K562 (cell line): ENCODE results near the gene BLID. TPM values are rescaled to one million over a fixed set of nuclear protein-coding genes. Genes with fewer than 3 reads are reported as not detected.

Experiments used
- ATAC-seq: fragments of 200-7000 bp; cut with Tn5 transposase; 3 replicates; pipeline ENCODE4 v1.9.1; 2020; ENCODE audit warnings: moderate library complexity
- BruUV-seq: library from RNA; stranded (reverse); fragments of 400-500 nt; replicated peaks from 2 replicates; lab custom pipeline; 2021; lab: Mats Ljungman, UMichigan
- CTCF ChIA-PET: fragments of 300-600 bp; formaldehyde crosslinking; extraction: SDS; loops from one replicate; lab custom pipeline; 2021; ENCODE audit warnings: low intra/inter-chr PET ratio; lab: Yijun Ruan, JAX
- POLR2A ChIA-PET: fragments of 300-600, 350-650 bp; sonication (Branson Sonifier 250); formaldehyde crosslinking; extraction: SDS; loops from one replicate; lab custom pipeline; 2021; ENCODE audit warnings: antibody characterized with exemption, inconsistent platforms; lab: Yijun Ruan, JAX
- DNase-seq, 4 experiments: peaks; one replicate each; pipeline versions ENCODE4 v3.0.0 to v3.0.0-alpha.2; 2011 to 2018; ENCODE audit warnings: low spot score in 3 of 4, mixed read lengths in 3 of 4; ENCODE audit errors: extremely low read depth in 1 of 4
- FAIRE-seq: peaks from 2 replicates; lab custom pipeline; 2011; peaks lifted over from hg19 to GRCh38; lab: Jason Lieb, UNC
- H2AFZ ChIP-seq: 2 replicates; pipeline ENCODE4 v1.6.0; 2011; ENCODE audit warnings: low read depth, low read length, control low read depth, inconsistent platforms
- H3K27ac ChIP-seq: fragments of 200-600 bp; 3 replicates; pipeline ENCODE4 v1.8.0; 2011; ENCODE audit warnings: low read depth, mild to moderate bottlenecking, control low read depth, inconsistent platforms, low read length, moderate library complexity, mixed read lengths; ENCODE audit errors: extremely low read depth
- H3K27me3 ChIP-seq, 2 experiments: fragments of 300-600 bp in 1 of 2; 2 replicates in 1 of 2; 3 replicates in 1 of 2; pipeline versions ENCODE4 v1.6.0 to v1.8.0; 2011; ENCODE audit warnings: inconsistent platforms in 2 of 2, low read length in 2 of 2, mild to moderate bottlenecking in 1 of 2, mixed read lengths in 1 of 2, moderate library complexity in 1 of 2; ENCODE audit not compliant: control insufficient read depth in 2 of 2, insufficient read depth in 2 of 2
- H3K36me3 ChIP-seq: fragments of 300-600 bp; 3 replicates; pipeline ENCODE4 v1.8.0; 2011; ENCODE audit warnings: mild to moderate bottlenecking, low read length, inconsistent platforms; ENCODE audit not compliant: control insufficient read depth, insufficient read depth
- H3K4me1 ChIP-seq, 2 experiments: fragments of 200-600 bp in 1 of 2; replicated peaks in 1 of 2; 2 replicates in 1 of 2; 3 replicates in 1 of 2; pipeline versions ENCODE4 v1.5.1 to v1.8.0; 2011; ENCODE audit warnings: inconsistent platforms in 2 of 2, low read length in 2 of 2, mild to moderate bottlenecking in 1 of 2, mixed read lengths in 1 of 2, moderate library complexity in 1 of 2; ENCODE audit not compliant: control insufficient read depth in 2 of 2, insufficient read depth in 2 of 2
- H3K4me2 ChIP-seq: 2 replicates; pipeline ENCODE4 v1.6.1; 2011; ENCODE audit warnings: low read length, control low read depth, inconsistent platforms, mixed read lengths; ENCODE audit not compliant: insufficient read depth
- H3K4me3 ChIP-seq: fragments of 200-600 bp; sonication (generic), shearing (Covaris generic); 2 replicates; pipeline ENCODE4 v1.5.1; 2016; ENCODE audit warnings: control low read depth, inconsistent platforms
- H3K79me2 ChIP-seq: fragments of 200-600 bp; 3 replicates; pipeline ENCODE4 v1.8.0; 2011; ENCODE audit warnings: low read length, inconsistent platforms; ENCODE audit not compliant: control insufficient read depth, insufficient read depth
- H3K9ac ChIP-seq, 2 experiments: 2 replicates each; pipeline versions ENCODE4 v1.6.0 to v1.6.1; 2011; ENCODE audit warnings: low read depth in 2 of 2, low read length in 2 of 2, control low read depth in 1 of 2, inconsistent platforms in 1 of 2, mild to moderate bottlenecking in 1 of 2, mixed read lengths in 1 of 2; ENCODE audit not compliant: insufficient read depth in 1 of 2
- H3K9me1 ChIP-seq: one replicate; pipeline ENCODE4 v1.6.0; 2011; ENCODE audit warnings: inconsistent platforms, mild to moderate bottlenecking, low read length, moderate library complexity; ENCODE audit not compliant: control insufficient read depth, insufficient read depth
- H3K9me3 ChIP-seq: replicated peaks from 2 replicates; pipeline ENCODE4 v1.5.1; 2011; ENCODE audit warnings: low read depth, low read length, inconsistent platforms; ENCODE audit not compliant: control insufficient read depth, insufficient read depth
- H4K20me1 ChIP-seq: replicated peaks from 2 replicates; pipeline ENCODE4 v1.6.1; 2011; ENCODE audit warnings: low read length, inconsistent platforms, mixed read lengths; ENCODE audit not compliant: control insufficient read depth, insufficient read depth
- ATF2 ChIP-seq: sonication (generic); formaldehyde crosslinking; IDR thresholded peaks from 2 replicates; pipeline ENCODE4 v1.8.1; 2022; ENCODE audit warnings: missing genetic modification reagents
- CREBBP ChIP-seq: IDR thresholded peaks from one replicate; pipeline ENCODE4 v1.6.1; 2012; ENCODE audit warnings: low read depth, mild to moderate bottlenecking, control low read depth, inconsistent platforms, low read length
- NFXL1 ChIP-seq: fragments of 450-650 bp; formaldehyde crosslinking; IDR thresholded peaks from 2 replicates; pipeline ENCODE4 v1.4.0; 2021; ENCODE audit warnings: mild to moderate bottlenecking
- PURB ChIP-seq: sonication (generic); formaldehyde crosslinking; IDR thresholded peaks from 2 replicates; pipeline ENCODE4 v1.9.0; 2021; ENCODE audit warnings: low read depth, mild to moderate bottlenecking, missing genetic modification reagents
- SPI1 ChIP-seq: IDR thresholded peaks from 2 replicates; pipeline ENCODE4 v1.6.1; 2011; ENCODE audit warnings: low read depth, low read length, control low read depth, borderline replicate concordance
- TAL1 ChIP-seq: fragments of 450-650 bp; IDR thresholded peaks from 2 replicates; pipeline ENCODE4 v1.6.1; 2016; ENCODE audit warnings: mild to moderate bottlenecking
- TEAD1 ChIP-seq, 2 experiments: fragments of 450-650 bp in 1 of 2; sonication (generic) in 1 of 2; formaldehyde crosslinking; IDR thresholded peaks; 2 replicates each; pipeline versions ENCODE4 v1.4.0 to v1.8.0; 2020 to 2022; ENCODE audit warnings: mild to moderate bottlenecking in 2 of 2, missing genetic modification reagents in 1 of 2
- ZBTB9 ChIP-seq: fragments of 450-650 bp; formaldehyde crosslinking; IDR thresholded peaks from 2 replicates; pipeline ENCODE4 v1.4.0; 2020; ENCODE audit warnings: mild to moderate bottlenecking, moderate library complexity
- ZNF184 ChIP-seq: sonication (generic); formaldehyde crosslinking; IDR thresholded peaks from 2 replicates; pipeline ENCODE4 v1.5.0; 2020; ENCODE audit warnings: missing genetic modification reagents
- ZNF224 ChIP-seq: sonication (generic); formaldehyde crosslinking; IDR thresholded peaks from 2 replicates; pipeline ENCODE4 v1.8.0; 2022; ENCODE audit warnings: mild to moderate bottlenecking, missing genetic modification reagents
- ZNF23 ChIP-seq: fragments of 250-450 bp; sonication (Bioruptor Pico); IDR thresholded peaks from 2 replicates; pipeline ENCODE4 v1.4.0; 2020; ENCODE audit warnings: mild to moderate bottlenecking
- WGBS: fragments of 100-300 bp; shearing (Covaris generic); methylation state at CpG from one replicate; pipeline ENCODE4 v1.1.6; 2016; ENCODE audit warnings: low coverage, mixed read lengths; ENCODE audit not compliant: insufficient coverage; ENCODE audit errors: missing lambda C conversion rate; 5-methylcytosine and 5-hydroxymethylcytosine counted together
- in situ Hi-C: fragments of 300-500 bp; cut with MboI; formaldehyde crosslinking; loops from 4 replicates; pipeline ENCODE4 v1.15.0; 2018; ENCODE audit warnings: inconsistent platforms, mixed read lengths
- intact Hi-C: fragments of 100-400 bp; cut with micrococcal nuclease; formaldehyde crosslinking; loops from 2 replicates; pipeline ENCODE4 v1.14.2; 2022
- polyA plus RNA-seq, 8 experiments: library from polyadenylated mRNA; depleted of rRNA in 4 of 8; stranded (reverse) in 5 of 8; unstranded in 3 of 8; fragments of >200 nt; fragmentation: Nextera tagmentation in 2 of 8; fragmentation: Illumina TruSeq in 1 of 8; extraction: Ambion mirVana in 2 of 8; extraction: Trizol in 1 of 8; gene quantifications; 2 replicates each; pipeline versions ENCODE4 v1.2.1 to v1.2.3, GENCODE V29; 2011 to 2014; ENCODE audit warnings: inconsistent platforms in 1 of 8, missing spikeins in 1 of 8
- total RNA-seq, 7 experiments: library from RNA; depleted of rRNA in 6 of 7; stranded (reverse); fragments of >200 nt in 6 of 7; fragmentation: Illumina TruSeq in 2 of 7; extraction: Trizol in 2 of 7; gene quantifications; 2 replicates each; pipeline versions ENCODE4 v1.2.1 to v1.2.3, GENCODE V29; 2011 to 2021; ENCODE audit warnings: low replicate concordance in 1 of 7
- TF ChIP-seq, protein P1 (sequence below): fragments of 150-350 bp; conservative IDR thresholded peaks from 2 replicates; pipeline ENCODE4 v1.6.1; 2014; ENCODE audit warnings: low read length

BLID gene
- total and polyA plus RNA-seq, 9 of the 15 experiments (the other 6 are each of a cell fraction or from before 2014, with no cell fraction given): not detected

- intact Hi-C loops: no loop called here
Measured at GRCh38 chr11:122122179-122122578, 6.2 kb upstream of the BLID start.

GRCh38 chr11:122120096-122120495 lies 4.1 kb upstream of the BLID start:
- no peak overlapping the region for H3K4me3 ChIP-seq
- H3K4me1 ChIP-seq: no peaks in the 10 kb centered on the region
- in situ Hi-C loops: no loop called here
- no peaks in the 10 kb centered on the region for H3K9me1 ChIP-seq
- 0% methylated on average over 6 of the region's 6 CpGs for WGBS
- ChIA-PET CTCF (no interaction called here), POLR2A (no interaction called here)
- BruUV-seq: no TSS peak
- DNase-seq: no peak
- no peaks in the 10 kb centered on the region for H4K20me1 ChIP-seq
- no peaks in the 10 kb centered on the region for H3K79me2 ChIP-seq
- no peaks in the 10 kb centered on the region for H3K36me3 ChIP-seq
- no peak for FAIRE-seq
- H3K27me3 ChIP-seq: no peaks in the 10 kb centered on the region
- no peak overlapping the region for H3K4me2 ChIP-seq
- no peak overlapping the region for H3K9ac ChIP-seq
- intact Hi-C loops: no loop called here
- ATAC-seq: no peak
- H3K9me3 ChIP-seq: no peaks in the 10 kb centered on the region; the same call in none of the 2 replicates
- H3K27ac ChIP-seq: no peak overlapping the region
- H2AFZ ChIP-seq: no peak overlapping the region
- TF ChIP-seq, protein P1, sequence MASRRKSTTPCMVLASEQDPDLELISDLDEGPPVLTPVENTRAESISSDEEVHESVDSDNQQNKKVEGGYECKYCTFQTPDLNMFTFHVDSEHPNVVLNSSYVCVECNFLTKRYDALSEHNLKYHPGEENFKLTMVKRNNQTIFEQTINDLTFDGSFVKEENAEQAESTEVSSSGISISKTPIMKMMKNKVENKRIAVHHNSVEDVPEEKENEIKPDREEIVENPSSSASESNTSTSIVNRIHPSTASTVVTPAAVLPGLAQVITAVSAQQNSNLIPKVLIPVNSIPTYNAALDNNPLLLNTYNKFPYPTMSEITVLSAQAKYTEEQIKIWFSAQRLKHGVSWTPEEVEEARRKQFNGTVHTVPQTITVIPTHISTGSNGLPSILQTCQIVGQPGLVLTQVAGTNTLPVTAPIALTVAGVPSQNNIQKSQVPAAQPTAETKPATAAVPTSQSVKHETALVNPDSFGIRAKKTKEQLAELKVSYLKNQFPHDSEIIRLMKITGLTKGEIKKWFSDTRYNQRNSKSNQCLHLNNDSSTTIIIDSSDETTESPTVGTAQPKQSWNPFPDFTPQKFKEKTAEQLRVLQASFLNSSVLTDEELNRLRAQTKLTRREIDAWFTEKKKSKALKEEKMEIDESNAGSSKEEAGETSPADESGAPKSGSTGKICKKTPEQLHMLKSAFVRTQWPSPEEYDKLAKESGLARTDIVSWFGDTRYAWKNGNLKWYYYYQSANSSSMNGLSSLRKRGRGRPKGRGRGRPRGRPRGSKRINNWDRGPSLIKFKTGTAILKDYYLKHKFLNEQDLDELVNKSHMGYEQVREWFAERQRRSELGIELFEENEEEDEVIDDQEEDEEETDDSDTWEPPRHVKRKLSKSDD: no peak
- no peak for TF ChIP-seq ZNF23 (CRISPR knock-in tag)
- no peak for TF ChIP-seq PURB
- TF ChIP-seq ZNF184 (CRISPR knock-in tag): no peak
- TF ChIP-seq CREBBP: no peak
- no peak for TF ChIP-seq ATF2
- no peak for TF ChIP-seq TAL1

More at GRCh38 chr11:122122179-122122578, 6.2 kb upstream of the BLID start:
- ChIA-PET POLR2A (no interaction called here), CTCF (no interaction called here)
- Histone ChIP-seq H3K4me2 (no peak overlapping the region), H4K20me1 (no peaks in the 10 kb centered on the region), H3K27me3 (no peaks in the 10 kb centered on the region), H3K36me3 (no peaks in the 10 kb centered on the region), H3K79me2 (no peaks in the 10 kb centered on the region), H3K4me1 (no peaks in the 10 kb centered on the region), H3K9me1 (no peaks in the 10 kb centered on the region), H3K4me3 (no peak overlapping the region), H3K9me3 (no peaks in the 10 kb centered on the region; the same call in none of the 2 replicates), H3K27ac (no peak overlapping the region), H2AFZ (no peak overlapping the region), H3K9ac (no peak overlapping the region)
- no peak for DNase-seq
- no peak for FAIRE-seq
- no peak for TF ChIP-seq ZNF224 (CRISPR knock-in tag)
- TF ChIP-seq NFXL1 (CRISPR knock-in tag): no peak
- no peak for TF ChIP-seq SPI1
- TF ChIP-seq ZBTB9 (CRISPR knock-in tag): no peak
- no peak for TF ChIP-seq TEAD1 (CRISPR knock-in tag; IDR thresholded peaks at IDR 0.05)
- WGBS: 0% methylated on average over 2 of the region's 2 CpGs
- ATAC-seq: no peak
- in situ Hi-C loops: no loop called here
- BruUV-seq: no TSS peak
